Anterior cingulate cortex (tissue), 58 donors: Measurements from ENCODE around the gene RREB1.
A peak's percentile ranks its signal among the peaks of the same experiment; 100 is the strongest.
"Not testable (repeated sequence)": the region's sequence is repeated elsewhere in the genome, so short reads cannot be mapped to it uniquely, and the experiment has no call there.

Source experiments
- DNase-seq, 58 donors: peaks; one replicate each; lab custom pipeline; 2025; lab: John Stamatoyannopoulos, UW

RREB1 gene

DNA sequence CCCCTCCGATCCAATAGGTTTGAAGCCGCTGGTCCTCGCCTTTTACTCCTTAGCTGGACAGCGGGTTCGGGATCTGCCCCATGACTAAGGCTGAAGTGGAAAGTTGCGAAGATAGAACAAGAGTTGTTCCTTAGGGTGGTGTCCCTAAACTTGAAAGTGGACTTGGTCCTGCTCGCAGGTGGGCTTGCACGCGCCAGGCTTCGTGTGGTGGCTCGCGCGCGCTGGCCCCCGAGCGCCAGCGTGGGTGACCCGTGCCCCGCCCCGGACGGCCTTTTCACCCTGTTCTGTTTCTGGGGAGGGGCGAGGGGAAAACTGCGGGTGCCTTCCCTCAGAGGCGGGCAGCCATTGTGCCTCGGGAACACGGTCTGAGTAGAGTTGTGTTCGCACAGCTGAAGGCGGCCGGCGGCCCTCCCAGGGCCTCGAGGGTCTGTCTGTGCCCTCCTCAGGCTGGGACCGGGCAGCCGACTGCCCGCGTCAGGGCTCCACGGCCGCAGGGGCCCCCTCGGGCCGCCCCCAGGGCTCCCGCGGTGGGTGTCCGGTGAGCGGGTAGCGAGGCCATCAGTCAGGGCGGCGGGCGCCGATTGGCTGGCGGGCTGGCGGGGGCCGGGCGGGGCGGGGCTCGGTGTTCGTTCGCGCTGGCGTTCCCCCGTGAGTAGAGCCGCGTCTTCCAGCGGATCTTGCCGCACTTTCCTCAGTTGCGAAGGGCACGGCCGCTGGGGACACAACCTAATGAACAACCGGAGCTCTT lies 33.0 kb downstream of the RREB1 start:
- peak; percentile 28 to 91 (median 81) for DNase-seq

DNA sequence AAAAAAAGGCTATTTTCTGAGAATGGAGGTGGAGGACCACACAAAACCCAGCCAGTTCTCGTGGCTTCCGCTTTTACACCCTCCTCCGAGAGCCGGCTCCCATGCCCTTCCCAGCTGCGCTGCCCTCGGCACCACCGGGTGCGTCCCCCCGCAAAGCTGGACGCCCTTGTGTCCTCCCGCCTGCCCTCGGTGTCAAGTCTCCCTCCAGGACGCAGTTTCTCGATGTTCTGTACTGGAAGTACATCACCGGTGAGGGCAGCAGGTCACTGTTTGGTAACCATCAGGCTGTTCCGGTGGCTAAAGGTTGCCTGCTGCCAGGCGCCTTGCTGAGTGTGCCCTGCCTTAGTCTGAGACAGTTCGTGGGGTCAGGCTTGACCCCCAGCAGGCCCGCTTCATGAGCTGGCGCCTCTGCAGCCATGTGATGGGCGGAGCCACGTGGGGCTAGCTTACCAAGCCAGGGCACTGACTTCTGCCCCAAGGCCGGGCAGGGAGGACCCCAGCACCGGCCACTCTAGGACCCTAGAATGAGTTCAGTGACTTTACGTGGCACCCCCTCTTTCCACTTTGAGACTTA lies 34.6 kb downstream of the RREB1 start:
- no peak for DNase-seq

DNA sequence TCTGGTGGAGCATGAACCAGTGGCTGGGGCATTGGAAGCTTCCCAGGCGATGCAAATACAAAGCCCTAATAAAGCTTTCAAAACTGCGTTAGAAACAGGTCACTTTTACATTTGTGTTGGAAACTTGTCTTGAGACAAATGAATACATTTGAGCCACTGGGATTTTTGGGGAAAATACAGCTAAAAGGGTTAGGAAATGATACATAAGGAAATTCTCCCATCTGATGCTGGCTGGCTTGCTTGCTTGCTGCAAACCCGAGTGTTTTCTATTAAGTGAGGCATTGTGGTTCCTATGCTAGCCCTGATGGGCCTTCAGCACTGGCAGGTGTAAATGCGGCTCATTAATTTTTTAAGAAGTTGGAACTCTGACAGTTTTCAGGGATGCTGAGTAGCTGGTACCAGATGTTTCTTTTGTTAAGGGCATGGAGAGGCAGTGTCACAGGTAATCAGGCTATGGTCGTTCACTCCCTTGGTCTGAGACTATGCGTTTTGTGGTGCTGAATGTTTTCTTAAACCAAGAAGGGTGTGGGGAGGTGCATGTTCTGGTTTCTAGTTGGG lies 35.2 kb downstream of the RREB1 start:
- no peak for DNase-seq

DNA sequence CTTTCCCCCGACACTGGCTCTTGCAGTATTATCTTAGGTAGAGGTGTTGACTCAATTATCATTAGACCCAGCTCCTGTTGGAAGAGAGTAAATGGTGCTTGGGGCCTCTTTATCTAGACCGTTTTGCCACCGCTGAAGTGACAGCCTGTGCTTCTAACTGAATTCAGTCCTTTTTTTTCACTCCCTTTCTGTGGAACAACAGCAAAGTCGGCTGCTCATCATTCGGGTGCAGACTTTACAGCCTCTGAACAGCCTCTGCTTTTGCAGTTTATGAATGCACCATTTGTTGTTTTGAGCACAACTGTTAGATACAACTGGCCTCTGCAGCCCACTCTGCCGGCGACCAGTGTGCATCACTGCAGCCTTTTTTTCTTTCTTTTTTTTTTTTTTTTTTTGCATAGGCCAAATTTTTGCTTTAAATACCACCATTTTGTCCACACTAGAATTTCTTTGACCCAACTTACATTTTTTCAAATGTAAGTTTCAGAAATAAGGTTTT lies 35.8 kb downstream of the RREB1 start:
- DNase-seq: peak in 36 of 58 donors; percentile 9 to 71 (median 32)

DNA sequence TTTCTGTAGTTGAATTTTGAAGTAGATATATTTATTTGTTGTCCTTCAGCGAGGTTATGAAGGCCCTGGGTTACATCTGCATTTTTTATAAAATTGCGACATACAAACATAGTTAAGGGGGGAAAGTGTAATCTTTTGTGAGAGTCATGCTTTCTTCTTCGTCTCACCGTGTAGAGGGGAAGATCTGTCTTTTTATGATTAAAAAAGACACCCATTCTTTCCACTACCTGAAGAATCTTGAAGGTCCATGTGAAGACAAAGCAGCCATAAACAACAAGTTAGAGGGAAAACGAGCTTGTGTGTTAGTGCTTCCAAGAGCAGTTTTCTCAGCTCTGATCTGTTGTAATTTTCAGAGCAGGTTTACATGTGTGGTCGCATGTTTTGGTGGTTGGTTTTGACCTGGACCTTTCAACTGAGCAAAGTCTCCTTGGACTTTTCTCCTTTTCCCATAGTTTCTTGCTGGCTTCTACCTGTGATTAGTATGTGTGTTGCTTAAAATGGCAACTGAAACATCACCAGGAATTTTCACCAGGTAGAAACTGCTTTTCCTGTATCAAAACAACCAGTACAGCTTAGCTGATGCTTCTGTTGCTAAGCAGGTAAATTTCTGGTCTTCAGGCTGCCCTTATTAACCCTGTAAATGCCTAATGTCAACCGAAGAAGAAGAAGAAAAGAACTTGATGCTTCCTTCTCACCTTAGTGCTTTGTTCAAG lies 37.3 kb downstream of the RREB1 start:
- DNase-seq: no peak

DNA sequence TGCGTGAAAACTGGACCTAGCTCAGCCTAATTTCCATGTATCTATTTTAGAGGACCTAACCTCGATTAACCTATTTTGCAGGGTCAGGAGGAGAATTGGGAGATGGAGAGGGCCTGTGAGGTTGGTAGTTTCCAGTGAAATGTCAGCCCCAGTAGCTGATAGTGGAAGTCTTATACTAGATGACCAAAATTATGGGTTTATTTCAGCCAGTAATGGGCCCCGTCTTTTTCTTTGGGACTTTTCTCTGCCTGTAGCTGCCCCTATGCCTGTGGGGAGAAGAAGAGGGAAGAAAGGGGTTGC lies 37.8 kb downstream of the RREB1 start:
- DNase-seq: no peak

DNA sequence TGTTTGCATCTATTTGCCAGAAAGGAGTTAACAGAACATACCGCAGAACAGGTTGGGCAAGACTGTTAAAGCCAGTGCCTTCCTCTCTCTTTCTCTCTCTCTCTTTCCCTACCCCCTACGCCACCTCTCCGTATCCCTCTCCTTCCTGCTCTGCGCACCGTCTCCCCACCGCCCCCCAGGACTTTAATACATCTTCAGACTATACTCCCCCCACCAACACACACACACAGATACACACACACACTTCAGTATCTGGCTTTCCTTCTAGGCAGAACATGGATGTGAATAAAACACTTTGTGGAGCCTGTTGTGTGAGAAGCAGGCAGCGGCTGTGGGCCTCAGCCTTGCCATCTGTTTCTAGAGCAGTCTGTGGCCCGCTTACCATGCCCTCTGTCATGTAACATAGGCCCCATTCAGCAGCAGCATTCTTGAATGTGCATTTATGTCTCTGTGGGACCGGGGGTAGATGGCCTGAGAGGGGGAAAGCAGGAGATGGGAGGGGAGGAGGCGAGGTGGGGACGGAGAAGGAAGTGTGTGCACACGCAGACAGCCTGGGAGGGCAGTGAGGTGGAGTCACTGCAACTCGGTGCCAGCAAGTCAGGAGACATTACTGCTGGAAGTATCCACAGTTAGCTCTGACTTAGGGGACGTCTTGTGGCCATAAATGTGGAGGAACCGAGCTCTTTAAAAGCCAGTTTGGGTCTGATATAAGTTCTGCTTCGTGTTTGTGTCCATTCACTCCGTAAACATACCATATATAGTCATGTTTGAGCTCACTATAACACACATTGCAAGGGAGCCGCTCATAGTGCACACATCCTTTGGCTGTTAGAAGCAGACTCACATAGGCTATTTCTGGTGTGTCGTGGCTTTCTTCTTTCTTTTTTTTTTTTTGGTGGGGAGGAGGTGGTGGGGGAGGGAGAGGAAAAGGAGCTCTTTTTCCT lies 38.4 kb downstream of the RREB1 start:
- DNase-seq: peak in 5 of 58 donors; percentile 9 to 38 (median 11)

DNA sequence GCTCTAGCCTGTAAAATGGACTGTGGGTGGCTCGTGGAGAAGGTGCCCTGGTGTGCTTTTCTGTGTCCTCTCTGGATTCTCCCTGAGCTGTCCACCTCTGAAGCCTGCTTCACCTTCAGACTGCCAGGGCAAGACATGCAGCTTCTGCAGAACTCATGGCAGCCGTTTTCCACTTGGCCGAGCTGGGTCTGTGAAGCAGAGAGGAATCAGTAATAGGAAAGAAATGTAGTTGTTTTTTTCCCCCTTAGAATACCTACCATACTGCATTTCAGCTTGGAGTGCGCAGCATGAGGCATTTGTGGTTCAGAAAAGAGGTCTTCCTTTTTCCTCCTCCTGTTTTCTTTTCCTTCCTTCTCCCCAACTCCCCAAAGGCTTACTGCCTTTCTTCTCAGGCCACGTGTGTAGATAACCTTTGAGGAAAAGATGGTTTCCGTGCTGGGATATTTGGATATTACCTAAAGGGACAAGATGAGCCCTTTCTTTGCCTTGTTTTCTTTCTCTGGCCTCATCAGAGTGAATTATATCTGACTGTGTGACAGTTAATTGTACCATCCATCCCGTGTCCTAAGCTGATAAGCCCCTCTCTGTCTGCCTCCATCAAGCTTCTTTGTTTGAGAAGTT lies 39.4 kb downstream of the RREB1 start:
- DNase-seq: no peak

DNA sequence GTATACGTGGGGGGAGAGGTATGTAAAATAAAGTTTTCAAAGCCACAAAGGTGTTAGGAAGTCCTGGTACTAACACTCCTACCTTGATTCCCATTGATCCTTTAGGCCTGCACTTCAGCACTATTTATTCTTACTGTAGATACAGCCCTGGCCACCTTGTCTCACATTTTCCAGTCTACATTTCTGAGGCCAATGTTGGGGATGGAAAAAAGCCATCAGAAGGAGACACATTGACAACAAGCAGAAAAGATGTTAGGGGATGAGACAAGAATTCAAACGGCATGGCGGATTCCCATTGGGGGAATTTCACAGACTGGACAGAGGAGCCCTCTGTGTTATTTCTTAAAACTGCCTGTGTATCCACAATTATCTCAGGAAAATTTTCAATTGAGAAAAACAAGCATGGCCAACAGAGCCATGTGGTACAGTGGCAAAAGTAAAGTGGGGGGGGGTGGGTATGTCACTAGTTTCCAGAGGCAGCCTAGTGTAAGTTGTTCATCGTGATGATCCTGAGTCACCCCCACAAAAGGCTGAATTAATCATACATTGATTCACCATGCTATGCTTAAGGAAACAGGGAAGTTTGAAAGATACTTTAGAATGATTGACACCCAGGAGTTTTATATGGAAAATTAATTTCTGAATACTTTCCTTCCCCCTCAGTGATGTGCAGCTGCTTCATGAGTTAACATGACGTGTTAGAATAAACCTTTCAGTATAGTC lies 40.5 kb downstream of the RREB1 start:
- DNase-seq: no peak

DNA sequence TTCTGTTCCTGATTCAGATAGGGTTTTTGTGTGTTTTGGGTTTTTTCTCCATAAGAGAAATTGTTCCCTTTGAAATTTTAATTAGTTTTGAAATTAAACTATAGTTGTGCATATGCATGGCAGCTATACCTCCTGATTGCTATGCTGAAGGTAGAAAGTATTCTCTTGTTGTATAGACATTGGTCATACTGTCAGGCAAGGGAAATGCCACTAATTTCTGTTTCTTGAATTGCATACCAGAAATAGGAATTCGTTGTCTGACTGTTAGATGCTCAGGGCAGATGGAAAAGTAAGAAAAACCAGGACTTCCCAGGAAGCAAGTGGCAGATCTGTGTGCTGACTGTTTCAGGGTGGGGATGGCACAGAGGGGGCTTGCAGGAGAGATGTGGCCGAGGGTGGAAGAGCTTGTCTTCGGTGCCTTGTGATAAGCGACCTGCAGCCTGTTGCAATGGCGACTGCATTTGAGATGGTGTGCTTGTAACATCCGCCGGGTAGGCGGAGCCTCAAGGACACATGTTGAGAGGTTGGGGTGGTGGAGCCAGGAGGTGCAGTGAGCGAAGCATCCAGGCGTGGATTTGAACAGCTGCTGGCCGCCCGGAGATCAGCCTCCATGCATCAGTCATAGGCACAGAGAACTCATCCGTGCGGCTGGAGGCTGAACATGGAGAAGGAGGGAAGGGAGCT lies 42.8 kb downstream of the RREB1 start:
- no peak for DNase-seq

DNA sequence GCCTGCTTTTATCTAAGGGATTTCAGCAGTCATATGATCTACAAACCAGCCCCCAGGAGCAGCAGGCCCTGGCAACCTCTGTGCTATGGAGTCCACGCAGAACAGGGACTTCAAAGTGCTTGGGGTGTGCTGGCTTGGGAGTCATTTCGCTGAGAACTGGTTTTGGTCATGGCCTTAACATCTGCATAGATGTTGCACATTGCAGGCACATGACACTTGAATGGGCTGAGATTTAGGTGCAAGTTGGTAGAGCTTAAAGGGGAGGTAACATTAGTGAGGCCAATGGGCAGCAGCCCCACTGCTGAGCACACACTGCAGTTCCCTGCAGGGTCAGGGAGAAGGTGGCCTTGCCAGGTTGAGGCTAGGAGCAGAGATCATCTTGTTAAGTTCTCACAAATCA lies 43.6 kb downstream of the RREB1 start:
- no peak for DNase-seq

DNA sequence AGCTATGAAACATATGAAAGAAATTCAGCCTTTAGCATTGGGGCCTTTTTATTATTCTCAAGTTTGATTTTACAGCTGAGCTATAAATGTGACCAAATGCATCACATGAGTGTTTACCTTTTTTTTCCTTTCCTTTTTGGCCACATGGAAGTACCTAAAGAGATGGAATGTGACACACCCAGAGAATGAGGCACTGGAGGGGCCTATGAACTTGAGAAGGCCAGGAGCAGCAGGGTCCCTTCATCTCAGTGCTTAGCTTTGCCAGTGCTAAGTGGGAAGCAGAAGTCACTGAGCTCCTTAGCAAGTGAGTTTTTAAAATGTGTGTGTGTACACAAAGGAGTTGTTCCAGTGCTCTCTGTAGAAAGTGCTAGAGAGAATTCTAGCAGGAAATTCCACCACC lies 44.7 kb downstream of the RREB1 start:
- no peak for DNase-seq

DNA sequence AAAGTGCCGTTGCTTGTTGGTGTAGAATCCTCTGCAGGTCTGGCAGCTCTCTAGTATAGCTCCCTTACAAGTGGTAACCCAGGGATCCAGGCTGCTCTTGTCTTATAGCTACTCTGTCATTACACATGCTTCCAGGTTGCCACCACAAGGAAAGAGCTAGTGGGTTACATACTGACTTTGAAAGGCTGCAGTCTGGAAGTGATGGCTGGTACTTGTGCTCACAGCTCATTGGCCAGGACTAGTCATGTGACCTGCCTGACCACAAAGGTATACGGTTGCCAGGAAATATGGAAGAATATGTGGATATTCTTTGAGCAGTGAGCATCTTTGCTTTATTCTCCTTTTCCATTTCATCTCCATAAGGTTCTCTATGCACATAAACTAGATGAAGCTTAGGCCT lies 46.0 kb downstream of the RREB1 start:
- no peak for DNase-seq

DNA sequence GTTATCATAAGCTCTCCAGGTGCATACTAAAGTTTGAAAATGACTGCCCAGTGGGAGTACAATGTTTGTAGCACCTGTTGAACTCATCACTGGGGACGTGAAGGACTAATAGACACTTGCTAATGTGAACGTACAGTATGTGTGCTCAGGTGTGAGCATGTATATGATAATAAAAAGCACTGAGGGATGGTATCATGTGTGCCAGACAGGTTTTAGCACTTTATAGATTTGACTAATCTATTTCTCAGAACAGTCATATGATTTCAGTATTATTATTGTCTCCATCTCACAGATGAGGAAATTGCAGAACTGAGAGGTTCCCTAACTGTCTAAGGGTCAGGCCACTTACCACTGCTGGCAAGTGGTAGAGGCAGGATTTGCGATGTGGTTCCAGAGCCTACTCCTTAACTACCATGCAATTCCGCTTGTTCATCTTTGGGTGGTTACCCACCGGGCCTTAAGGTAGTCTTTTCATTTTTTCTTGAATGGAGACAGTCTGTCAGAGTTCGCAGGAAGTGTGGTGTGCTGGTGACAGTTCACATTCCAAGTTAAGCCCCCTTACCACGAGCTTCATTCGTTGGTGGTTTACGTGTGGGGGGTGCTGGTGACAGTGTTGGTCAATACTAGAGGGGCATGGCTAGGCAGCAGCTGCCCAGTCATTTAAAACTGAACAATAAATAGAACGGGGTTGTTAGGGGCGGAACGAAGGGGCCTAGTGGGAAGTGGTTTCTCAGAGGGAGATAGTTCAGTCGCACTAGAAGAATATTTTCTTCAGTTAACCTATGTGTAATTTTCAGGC lies 46.8 kb downstream of the RREB1 start:
- no peak for DNase-seq

DNA sequence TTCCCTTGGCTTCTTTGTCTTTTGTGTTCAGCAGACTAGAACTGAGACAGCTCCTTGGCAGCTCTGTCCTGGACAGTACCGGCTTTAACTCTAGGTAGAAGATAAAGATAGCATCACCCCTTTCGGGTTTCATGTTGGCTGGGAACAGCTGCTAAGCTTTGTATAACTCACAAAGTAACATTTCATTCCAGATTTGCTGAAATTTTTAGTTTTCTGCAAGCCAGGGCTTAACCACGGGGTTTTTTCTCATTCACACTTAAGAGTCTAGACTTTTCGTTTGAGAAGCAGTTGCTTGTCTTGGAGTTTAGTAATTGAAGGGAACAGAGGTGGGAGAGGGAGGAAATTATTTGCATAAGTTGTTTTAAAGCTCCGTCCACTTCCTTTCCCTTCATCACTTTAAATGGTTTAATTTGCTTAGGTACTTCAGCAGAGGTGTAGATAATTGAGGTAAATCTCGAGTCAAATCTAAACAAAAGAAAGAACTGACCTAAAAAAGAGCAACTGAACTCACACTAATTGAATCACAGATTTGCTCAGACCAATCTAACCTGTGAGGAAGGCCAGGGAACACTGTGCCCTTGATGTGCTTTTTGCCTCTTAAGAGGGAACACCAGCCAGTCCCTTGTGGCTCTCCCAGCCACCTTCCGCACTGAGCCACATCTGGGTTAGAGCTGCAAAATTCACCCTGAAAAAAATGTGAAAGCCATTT lies 48.3 kb downstream of the RREB1 start:
- DNase-seq: no peak

DNA sequence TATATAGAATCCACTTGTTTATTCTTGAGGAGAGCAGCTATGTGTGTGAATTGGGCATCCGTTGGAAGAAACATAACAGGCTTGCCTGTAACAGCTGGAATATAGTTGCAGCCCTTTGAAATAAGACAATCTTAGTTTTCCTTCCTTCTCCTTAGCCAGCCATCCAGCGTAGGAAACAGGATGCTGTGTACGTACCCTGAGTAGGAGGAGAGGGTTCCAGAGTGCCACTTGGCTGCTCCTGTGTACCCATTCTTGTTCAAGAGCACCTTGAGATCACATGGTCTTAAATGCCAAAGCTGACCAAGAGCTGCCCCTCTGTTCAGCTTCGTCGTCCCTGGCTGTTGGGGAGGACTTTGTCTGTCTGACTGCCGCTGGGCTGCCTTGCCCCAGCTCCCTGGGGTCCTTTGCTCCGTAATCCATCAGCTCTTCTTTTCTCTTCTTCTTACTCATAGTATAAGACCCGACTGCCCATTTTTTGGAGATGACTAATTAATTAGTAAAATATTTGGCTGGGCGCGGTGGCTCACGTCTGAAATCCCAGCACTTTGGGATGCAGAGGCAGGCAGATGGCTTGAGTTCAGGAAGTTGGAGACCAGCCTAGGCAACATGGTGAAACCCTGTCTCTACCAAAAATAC lies 49.0 kb downstream of the RREB1 start:
- no peak for DNase-seq

DNA sequence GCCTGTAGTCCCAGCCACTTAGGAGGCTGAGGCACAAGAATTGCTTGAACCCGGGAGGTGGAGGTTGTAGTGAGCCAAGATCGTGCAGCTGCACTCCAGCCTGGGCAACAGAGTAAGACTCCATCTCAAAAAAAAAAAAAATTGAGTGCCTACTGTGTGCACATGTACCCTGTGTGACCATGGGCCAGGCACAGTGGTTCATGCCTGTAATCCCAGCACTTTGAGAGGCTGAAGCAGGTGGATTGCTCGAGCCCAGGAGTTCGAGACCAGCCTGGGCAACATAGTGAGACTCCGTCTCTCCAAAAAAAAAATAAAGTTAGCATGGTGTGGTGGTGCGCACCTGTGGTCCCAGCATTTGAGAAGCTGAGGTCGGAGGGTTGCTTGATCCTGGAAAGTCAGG lies 49.5 kb downstream of the RREB1 start:
- not testable (repeated sequence) for DNase-seq
